Measurements from ENCODE around the gene CCDC148. TPM values are rescaled to one million over a fixed set of nuclear protein-coding genes. Genes with fewer than 3 reads are reported as not detected.

CCDC148 gene
- polyA plus RNA-seq, 2 of the 4 experiments (the other 2 are of a cell fraction), result 0.41 to 0.85 TPM

GRCh38 chr2:158467248-158467647 lies 10.7 kb upstream of the CCDC148 start:
- no peak for ATAC-seq
- no peak for TF ChIP-seq POLR2AphosphoS2 (conservative IDR thresholded peaks at IDR 0.05; ENCODE audit: low read length)
- no peak for TF ChIP-seq HOXA7 (CRISPR knock-in tag; IDR thresholded peaks at IDR 0.05)
- TF ChIP-seq BCL3 (IDR thresholded peaks at IDR 0.05), result no peak
- TF ChIP-seq CBX2 (IDR thresholded peaks at IDR 0.05; ENCODE audit: borderline replicate concordance, low read depth), result no peak
- TF ChIP-seq TP53 (CRISPR knock-in tag; IDR thresholded peaks at IDR 0.05), result no peak
- TF ChIP-seq MAFK (IDR thresholded peaks at IDR 0.05; ENCODE audit: partially characterized antibody), result no peak
- no peak for TF ChIP-seq PBX3 (IDR thresholded peaks at IDR 0.05)
- no peak for TF ChIP-seq ZFP36 (IDR thresholded peaks at IDR 0.05; ENCODE audit: borderline replicate concordance, partially characterized antibody)
- no peak for TF ChIP-seq KDM5A (IDR thresholded peaks at IDR 0.05)
- no peak for TF ChIP-seq EHMT2 (IDR thresholded peaks at IDR 0.05; ENCODE audit: low read depth)
- no peak for TF ChIP-seq REST (IDR thresholded peaks at IDR 0.05)
- no peak for TF ChIP-seq MYC (IDR thresholded peaks at IDR 0.05; ENCODE audit: borderline replicate concordance, low read length)
- no peak for FAIRE-seq
- WGBS (ENCODE audit: missing lambda C conversion rate), result 98% methylated on average over 4 of the region's 4 CpGs
- no peak overlapping the region for H3K4me2 ChIP-seq
- POLR2A ChIA-PET, result no interaction called here
- DNase-seq (ENCODE audit: low read depth in 1 of 2, low spot score in 1 of 2), result no peak
- peaks cover 8% of the 10 kb centered on the region; the same call in 1 of the 3 replicates for H3K4me1 ChIP-seq
- CTCF ChIA-PET, result interaction anchor here (0.6 to 1.3 kb wide), 2 partner anchors 162 to 349 kb away, joined by 4 to 5 read pairs; no protein-coding TSS in a partner anchor
- H3K9me3 ChIP-seq, result no peaks in the 10 kb centered on the region
- H3K27ac ChIP-seq, result no peak overlapping the region
- no peak overlapping the region for H3K4me3 ChIP-seq

- Histone ChIP-seq H3K4me2 (no peak overlapping the region), H3K27ac (no peak overlapping the region), H3K4me1 (peaks cover 31% of the 10 kb centered on the region), H3K9me3 (no peaks in the 10 kb centered on the region), H3K4me3 (no peak overlapping the region)
- DNase-seq (ENCODE audit: low read depth in 1 of 2, low spot score in 1 of 2) (peak; percentile 29 to 56), ATAC-seq (peak; percentile 73 to 90; a peak in 5 of 6 replicates), FAIRE-seq (peak; percentile 73)
- POLR2A ChIA-PET, result no interaction called here
- 70% methylated on average over 4 of the region's 4 CpGs for WGBS (ENCODE audit: missing lambda C conversion rate)
- CTCF ChIA-PET, result interaction anchor here (0.6 to 2.1 kb wide), 5 partner anchors 9 to 285 kb away, joined by 3 to 8 read pairs (median 3); no protein-coding TSS in a partner anchor
- TF ChIP-seq JUNB (IDR thresholded peaks at IDR 0.05) (no peak), HDAC2 (IDR thresholded peaks at IDR 0.05) (no peak), ESRRA (IDR thresholded peaks at IDR 0.05; ENCODE audit: borderline replicate concordance, low read length) (no peak), EHF (CRISPR knock-in tag; IDR thresholded peaks at IDR 0.05) (no peak), FOSB (CRISPR knock-in tag; IDR thresholded peaks at IDR 0.05) (no peak), REST (IDR thresholded peaks at IDR 0.05) (no peak), MYC (IDR thresholded peaks at IDR 0.05; ENCODE audit: borderline replicate concordance, low read length) (no peak), MAFK (IDR thresholded peaks at IDR 0.05; ENCODE audit: partially characterized antibody) (peak; percentile 27), CBX2 (IDR thresholded peaks at IDR 0.05; ENCODE audit: borderline replicate concordance, low read depth) (no peak), ZFP36 (IDR thresholded peaks at IDR 0.05; ENCODE audit: borderline replicate concordance, partially characterized antibody) (no peak), RAD21 (conservative IDR thresholded peaks at IDR 0.05 in 1 of 2, IDR thresholded peaks at IDR 0.05 in 1 of 2) (peak in 1 of 2 experiments; percentile 40; a peak in 3 of 5 replicates), SMC3 (IDR thresholded peaks at IDR 0.05) (0 out of 3 replicates have a peak, but pooled peaks have one; percentile 16), CTCF (IDR thresholded peaks at IDR 0.05) (peak; percentile 53; the same call in 2 of the 3 replicates), ATOH8 (CRISPR knock-in tag; IDR thresholded peaks at IDR 0.05; ENCODE audit: low read depth) (no peak)
Measured at GRCh38 chr2:158464426-158465281, 8.1 kb upstream of the CCDC148 start.
